Right hindlimb (tissue), 1 donor: ENCODE data around the gene OR3A2.
"Not testable (repeated sequence)": the region's sequence is repeated elsewhere in the genome, so short reads cannot be mapped to it uniquely, and the experiment has no call there.

Experiments used
- DNase-seq: peaks from one replicate; pipeline ENCODE4 v3.0.0-alpha.2; 2018

Gene OR3A2

DNA sequence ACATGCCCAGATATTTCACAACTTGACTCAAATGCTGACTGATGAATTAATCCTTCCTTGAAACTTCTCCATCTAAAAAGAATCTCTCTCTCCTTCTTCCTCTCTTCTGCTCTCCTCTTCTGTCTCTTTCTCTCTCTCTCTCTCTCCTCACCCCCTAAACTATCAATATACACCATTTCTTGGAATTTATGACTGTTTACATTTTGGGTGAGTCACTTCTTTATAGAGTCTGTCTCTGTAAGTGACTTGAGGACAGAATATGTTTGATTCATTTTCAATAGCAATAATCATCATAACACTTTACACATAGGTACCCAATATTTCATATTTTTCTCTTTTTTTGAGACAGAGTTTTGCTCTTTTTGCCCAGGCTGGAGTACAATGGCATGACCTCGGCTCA lies 103.2 kb downstream of the OR3A2 start:
- DNase-seq = no peak

DNA sequence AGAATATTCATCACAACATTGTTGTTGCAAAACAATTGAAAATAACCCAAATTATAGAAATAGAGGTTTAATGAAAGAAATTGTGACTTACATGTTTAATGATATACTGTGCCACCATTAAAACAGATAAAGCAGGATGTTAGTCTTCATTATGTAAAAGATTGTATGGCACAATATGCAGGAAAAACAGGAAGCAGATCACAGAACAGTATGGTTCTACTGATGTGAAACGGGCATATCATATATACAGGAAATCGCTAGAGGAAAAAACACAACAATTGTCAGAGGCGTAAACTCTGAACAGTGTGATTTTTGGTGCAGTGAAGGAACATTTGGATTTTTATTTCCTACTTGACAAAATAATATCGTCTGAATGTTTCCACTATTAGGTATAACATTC lies 110.0 kb downstream of the OR3A2 start:
- no peak for DNase-seq

DNA sequence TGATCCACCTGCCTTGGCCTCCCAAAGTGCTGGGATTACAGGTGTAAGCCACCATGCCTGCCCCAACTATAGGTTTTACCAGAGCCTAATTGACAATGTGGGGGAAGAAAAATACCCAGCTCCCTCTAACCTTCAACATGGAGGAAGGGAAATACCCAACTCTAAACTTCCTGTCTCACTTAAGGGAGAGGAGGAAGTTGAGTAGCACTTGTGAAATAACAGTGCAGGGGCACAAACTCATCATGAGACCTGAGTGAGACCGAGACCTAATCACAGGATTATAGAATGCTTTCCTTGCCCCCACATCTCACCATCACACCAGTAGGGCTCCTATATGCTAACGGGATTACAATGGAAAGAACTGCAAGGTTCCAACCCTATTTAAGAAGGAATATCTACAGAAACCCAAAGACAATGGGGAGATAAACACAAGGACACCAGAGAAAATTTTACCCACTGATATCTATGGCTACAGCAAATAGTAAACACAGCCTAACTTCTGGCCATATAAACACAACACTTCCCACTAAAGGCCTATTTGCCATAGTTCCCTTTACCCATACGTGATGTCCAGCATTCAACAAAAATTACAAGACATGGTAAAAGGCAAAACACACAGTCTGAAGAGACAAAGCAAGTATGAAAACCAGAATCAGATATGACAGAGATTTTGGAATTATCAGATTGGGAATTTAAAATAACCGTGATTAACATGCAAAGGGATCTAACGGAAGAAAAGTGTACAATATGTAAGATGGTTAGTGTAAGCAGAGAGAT lies 114.8 kb downstream of the OR3A2 start:
- no peak for DNase-seq

DNA sequence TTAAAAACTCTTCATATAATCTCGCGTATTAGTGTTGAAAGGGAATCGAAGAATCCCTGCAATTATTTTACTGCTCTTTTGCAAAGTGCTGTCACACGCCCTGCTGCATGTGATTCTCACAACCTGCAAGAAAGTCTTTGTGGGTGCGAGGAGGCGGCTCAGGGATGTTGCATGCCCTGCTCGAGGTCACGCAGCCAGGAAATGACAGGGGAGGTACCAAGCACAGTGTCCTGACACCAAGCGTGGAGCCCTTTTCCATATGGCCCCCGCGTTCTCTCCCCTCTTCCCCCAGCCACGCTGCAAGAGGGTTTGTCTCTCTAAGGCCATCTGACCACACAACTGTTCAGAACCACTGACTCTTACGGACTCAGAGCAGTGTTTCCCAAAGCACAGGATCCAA lies 125.5 kb downstream of the OR3A2 start:
- DNase-seq = no peak

DNA sequence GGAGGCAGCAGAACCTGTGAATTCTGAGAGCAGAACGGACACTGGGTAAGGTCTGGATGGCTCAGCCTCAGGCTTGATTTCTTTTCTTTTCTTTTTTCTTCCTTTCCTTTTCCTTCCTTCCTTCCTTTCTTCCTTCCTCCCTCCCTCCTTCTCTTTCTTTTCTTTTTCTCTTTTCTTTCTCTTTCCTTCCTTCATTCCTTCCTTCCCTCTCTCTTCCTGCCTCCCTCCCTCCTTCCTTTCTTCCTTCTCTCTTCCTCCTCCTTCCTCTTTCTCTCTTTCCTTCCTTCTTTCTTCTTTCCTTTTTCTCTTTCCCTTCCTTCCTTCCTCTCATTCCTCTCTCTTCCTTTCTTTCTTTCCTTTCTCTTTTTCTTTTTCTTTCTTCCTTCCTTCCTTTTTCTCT lies 125.9 kb downstream of the OR3A2 start:
- no peak for DNase-seq

DNA sequence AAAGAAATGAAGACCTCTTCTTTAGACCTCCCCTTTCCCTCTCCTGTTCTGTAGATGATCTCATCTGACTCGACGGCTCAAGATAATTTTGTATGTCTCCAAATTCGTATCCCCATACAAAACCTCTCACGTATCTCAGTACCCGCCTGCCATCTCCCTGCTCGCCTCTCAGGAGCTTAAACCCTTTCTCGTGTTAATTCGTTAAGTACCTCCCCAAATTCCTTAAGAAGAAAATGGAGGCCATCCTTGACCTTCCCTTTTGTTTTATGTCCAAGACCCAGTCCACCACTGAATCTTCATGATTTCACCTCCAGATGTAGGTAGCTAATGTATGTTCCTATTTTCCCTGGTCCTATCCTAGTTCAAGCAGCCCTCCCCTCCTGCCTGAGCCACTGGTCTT lies 129.5 kb downstream of the OR3A2 start:
- DNase-seq = no peak

DNA sequence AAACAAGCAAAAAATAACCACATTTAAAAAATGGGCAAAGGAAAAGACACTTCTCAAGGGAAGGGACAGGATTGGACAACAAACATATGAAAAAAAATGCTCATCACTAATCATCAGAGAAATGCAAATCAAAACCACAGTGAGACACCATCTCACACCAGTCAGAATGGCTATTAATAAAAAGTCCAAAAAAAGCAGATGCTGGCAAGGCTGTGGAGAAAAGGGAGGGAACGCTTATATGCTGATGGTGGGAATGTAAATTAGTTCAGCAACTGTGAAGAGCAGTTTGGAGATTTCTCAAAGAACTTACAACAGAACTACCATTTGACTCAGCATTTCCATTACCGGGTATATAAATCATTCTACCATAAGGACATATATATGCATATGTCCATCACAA lies 137.1 kb downstream of the OR3A2 start:
- not testable (repeated sequence) for DNase-seq

DNA sequence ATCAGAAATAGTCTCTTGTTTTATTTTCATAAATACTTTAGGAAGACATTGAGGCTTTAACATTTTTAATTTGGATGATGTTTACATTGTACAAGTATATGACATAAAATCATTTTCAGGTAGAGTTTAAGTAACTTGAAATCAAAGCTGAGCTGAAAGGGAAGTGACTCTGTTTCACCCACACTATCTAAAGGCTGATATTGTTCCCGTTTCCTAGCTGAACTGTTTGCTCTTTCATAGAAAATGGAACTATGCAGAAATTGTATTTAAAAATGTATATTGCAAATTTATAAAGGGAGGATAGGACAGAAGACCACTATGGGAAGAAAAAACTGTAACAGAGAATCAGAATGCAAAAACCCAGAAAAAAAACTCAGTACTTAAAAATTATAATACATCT lies 141.3 kb downstream of the OR3A2 start:
- DNase-seq = not testable (repeated sequence)

DNA sequence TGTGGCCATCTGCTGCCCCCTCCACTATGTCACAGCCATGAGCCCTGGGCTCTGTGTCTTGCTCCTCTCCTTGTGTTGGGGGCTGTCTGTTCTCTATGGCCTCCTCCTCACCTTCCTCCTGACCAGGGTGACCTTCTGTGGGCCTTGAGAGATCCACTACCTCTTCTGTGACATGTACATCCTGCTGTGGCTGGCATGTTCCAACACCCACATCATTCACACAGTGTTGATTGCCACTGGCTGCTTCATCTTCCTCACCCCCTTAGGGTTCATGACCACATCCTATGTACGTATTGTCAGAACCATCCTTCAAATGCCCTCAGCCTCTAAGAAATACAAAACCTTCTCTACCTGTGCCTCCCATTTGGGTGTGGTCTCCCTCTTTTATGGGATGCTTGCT lies 145.1 kb downstream of the OR3A2 start:
- DNase-seq = not testable (repeated sequence)

DNA sequence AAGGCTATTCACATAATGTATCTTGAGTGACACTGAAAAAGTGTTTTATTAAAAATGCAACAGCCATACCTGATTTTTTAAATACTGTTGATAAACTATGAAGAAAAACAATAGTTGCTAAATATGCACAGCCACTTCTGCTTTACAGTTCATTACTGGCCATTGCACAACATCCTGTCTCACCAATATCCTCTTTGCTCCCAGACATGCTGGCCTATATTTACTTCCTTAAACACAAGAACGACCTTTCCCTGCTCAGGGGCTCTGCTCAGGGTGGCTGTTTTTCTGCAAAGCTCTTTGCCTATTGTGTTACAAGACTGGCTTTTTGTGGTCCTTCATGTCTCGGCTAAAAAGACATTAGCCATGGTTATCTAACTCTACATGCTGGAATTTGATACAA lies 147.4 kb downstream of the OR3A2 start:
- DNase-seq = not testable (repeated sequence)

DNA sequence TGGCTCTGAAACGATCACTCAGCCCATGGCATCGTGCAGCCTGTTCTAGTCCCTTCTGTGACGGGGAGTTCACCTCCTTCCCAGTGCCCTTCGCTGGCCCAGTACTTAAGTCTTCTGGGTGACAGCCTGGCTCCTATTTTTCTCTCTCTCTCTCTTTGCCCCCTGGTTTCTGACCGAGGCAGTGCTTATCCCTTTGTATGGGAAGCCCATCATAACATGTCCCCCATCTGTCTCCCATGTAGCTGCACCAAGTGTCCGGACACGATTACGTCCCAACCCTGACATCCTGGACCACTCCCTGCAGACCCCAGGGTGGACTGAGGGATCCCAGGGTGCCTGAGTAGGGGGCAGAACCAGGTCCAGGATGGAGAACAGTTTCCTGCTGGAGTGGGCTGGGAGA lies 153.8 kb downstream of the OR3A2 start:
- DNase-seq = not testable (repeated sequence)
